GM23248 (cell line): ENCODE data around the gene PSME1. TPM values are rescaled to one million over a fixed set of nuclear protein-coding genes. Genes with fewer than 3 reads are reported as not detected.

ENCODE experiments used
- DNase-seq: peaks from one replicate; pipeline ENCODE4 v3.0.0-alpha.2; 2015
- H2AFZ ChIP-seq: fragments of 200-600 bp; sonication (generic); 2 replicates; pipeline ENCODE4 v1.6.1; 2016; ENCODE audit warnings: antibody characterized with exemption
- H3F3A ChIP-seq: fragments of 200-600 bp; sonication (generic); 2 replicates; pipeline ENCODE4 v1.6.1; 2016; ENCODE audit warnings: mild to moderate bottlenecking, antibody characterized with exemption, mixed run types; ENCODE audit not compliant: insufficient read depth
- H3K27ac ChIP-seq: fragments of 200-600 bp; sonication (generic); 2 replicates; pipeline ENCODE4 v1.5.1; 2016; ENCODE audit warnings: mild to moderate bottlenecking
- H3K27me3 ChIP-seq: fragments of 200-600 bp; sonication (generic); replicated peaks from 2 replicates; pipeline ENCODE4 v1.6.1; 2016; ENCODE audit warnings: mild to moderate bottlenecking; ENCODE audit not compliant: insufficient read depth
- H3K36me3 ChIP-seq: fragments of 200-600 bp; sonication (generic); 2 replicates; pipeline ENCODE4 v1.6.1; 2016; ENCODE audit warnings: low read depth, mild to moderate bottlenecking
- H3K4me1 ChIP-seq: fragments of 200-600 bp; sonication (generic); 2 replicates; pipeline ENCODE4 v1.6.1; 2016; ENCODE audit warnings: mild to moderate bottlenecking; ENCODE audit not compliant: insufficient read depth
- H3K4me2 ChIP-seq: fragments of 200-600 bp; sonication (generic); one replicate; pipeline ENCODE4 v1.6.1; 2016; ENCODE audit warnings: mild to moderate bottlenecking; ENCODE audit not compliant: unreplicated experiment
- H3K4me3 ChIP-seq: fragments of 200-600 bp; sonication (generic); 2 replicates; pipeline ENCODE4 v1.5.1; 2016; ENCODE audit warnings: mild to moderate bottlenecking
- H3K79me2 ChIP-seq: fragments of 200-600 bp; sonication (generic); 2 replicates; pipeline ENCODE4 v1.6.1; 2016; ENCODE audit warnings: mild to moderate bottlenecking; ENCODE audit not compliant: insufficient read depth
- H3K9ac ChIP-seq: fragments of 200-600 bp; sonication (generic); 2 replicates; pipeline ENCODE4 v1.6.1; 2016; ENCODE audit warnings: mild to moderate bottlenecking
- H3K9me2 ChIP-seq: fragments of 200-600 bp; sonication (generic); 2 replicates; pipeline ENCODE4 v1.6.1; 2016; ENCODE audit warnings: mixed run types, mild to moderate bottlenecking, moderate library complexity; ENCODE audit not compliant: insufficient read depth
- H3K9me3 ChIP-seq: fragments of 200-600 bp; sonication (generic); one replicate; pipeline ENCODE4 v1.6.1; 2017; ENCODE audit warnings: low read depth
- H4K20me1 ChIP-seq: fragments of 200-600 bp; sonication (generic); 2 replicates; pipeline ENCODE4 v1.6.0; 2016; ENCODE audit not compliant: insufficient read depth
- EZH2 ChIP-seq: fragments of 200-600 bp; sonication (generic); IDR thresholded peaks from 2 replicates; pipeline ENCODE4 v1.6.1; 2018; ENCODE audit warnings: antibody characterized with exemption, mild to moderate bottlenecking; ENCODE audit not compliant: insufficient read depth, poor library complexity, severe bottlenecking
- EZH2phosphoT487 ChIP-seq: fragments of 200-600 bp; sonication (generic); IDR thresholded peaks from 2 replicates; pipeline ENCODE4 v1.6.1; 2018; ENCODE audit warnings: antibody characterized with exemption, moderate library complexity, mild to moderate bottlenecking, low read depth; ENCODE audit not compliant: insufficient read depth
- WGBS, 2 experiments: methylation state at CpG; one replicate each; pipeline ENCODE4 v1.1.6; 2015 to 2017; ENCODE audit warnings: low lambda C conversion rate in 2 of 2, low coverage in 1 of 2; ENCODE audit errors: missing lambda C conversion rate in 2 of 2; 5-methylcytosine and 5-hydroxymethylcytosine counted together
- in situ Hi-C: fragments of 300-500 bp; cut with MboI; formaldehyde crosslinking; loops from 2 replicates; pipeline ENCODE4 v1.15.0; 2020
- microRNA-seq: library from miRNA; unstranded; fragments of <30 nt; microRNA quantifications from one replicate; pipeline ENCODE4, GENCODE V29; 2016; ENCODE audit warnings: borderline number of aligned reads
- polyA plus RNA-seq: library from polyadenylated mRNA; unstranded; fragments of >200 nt; fragmentation: Nextera tagmentation; extraction: Ambion mirVana; gene quantifications from 2 replicates; pipeline ENCODE4 v1.2.1, GENCODE V29; 2016
- small RNA-seq: library from RNA; depleted of rRNA; stranded (forward); fragments of <200 nt; gene quantifications from one replicate; pipeline ENCODE3, GENCODE V24; 2014; ENCODE audit warnings: low read depth, low replicate concordance
- total RNA-seq: library from RNA; depleted of rRNA; stranded (reverse); fragments of >200 nt; shearing (Covaris generic); gene quantifications from 2 replicates; pipeline ENCODE4 v1.2.3, GENCODE V29; 2014; rRNA removed

Gene PSME1
- total and polyA plus RNA-seq, 2 experiments from 2014 or later: 58.9 to 144 TPM

DNA sequence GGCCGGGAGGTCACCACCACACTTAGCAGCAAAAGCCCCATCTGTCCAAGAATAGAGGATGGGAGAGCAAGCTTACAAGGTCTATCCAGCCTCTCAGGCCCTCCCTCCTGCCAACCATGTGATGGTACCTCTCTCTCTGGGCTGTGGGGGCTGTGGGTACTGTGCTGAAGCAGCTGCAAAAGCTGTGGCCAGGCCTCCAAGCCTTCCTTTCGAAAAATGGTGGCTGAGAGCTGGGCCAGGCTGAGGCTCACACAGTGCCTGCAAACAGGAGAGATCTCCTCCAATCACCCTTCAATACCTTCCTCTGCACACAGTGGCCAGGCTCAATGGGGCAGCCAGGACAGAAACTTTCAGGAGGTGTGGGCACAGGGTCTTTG, 51.5 kb downstream of the PSME1 start:
- no peaks in the 10 kb centered on the region for H3K36me3 ChIP-seq

More for the DNA sequence above, 51.5 kb downstream of the PSME1 start:
- H3K27ac ChIP-seq: no peak overlapping the region
- peaks cover 12% of the 10 kb centered on the region for H3F3A ChIP-seq
- TF ChIP-seq EZH2: no peak
- no peak for TF ChIP-seq EZH2phosphoT487
- H3K4me2 ChIP-seq: peak overlapping the region; percentile 91
- H3K27me3 ChIP-seq: no peaks in the 10 kb centered on the region
- peaks cover 38% of the 10 kb centered on the region for H3K79me2 ChIP-seq
- WGBS, 2 experiments: 55 to 79% methylated on average over 2 of the region's 2 CpGs
- no peaks in the 10 kb centered on the region for H3K9me3 ChIP-seq
- H3K4me1 ChIP-seq: peaks cover 13% of the 10 kb centered on the region
- 0 out of 2 replicates have a peak overlapping the region, but pooled peaks have one; percentile 87 for H3K9ac ChIP-seq
- in situ Hi-C loops: no loop called here
- no peaks in the 10 kb centered on the region for H3K9me2 ChIP-seq
- DNase-seq: no peak
- peak overlapping the region; percentile 96 for H3K4me3 ChIP-seq
- no peaks in the 10 kb centered on the region for H4K20me1 ChIP-seq
- H2AFZ ChIP-seq: no peak overlapping the region; the same call in 1 of the 2 replicates

Small RNAs within 50 kb of the gene (microRNA-seq; reads per million reads assigned to microRNA genes)
- not detected for gene MIR7703

Small RNAs within 50 kb of the gene (small RNA-seq; reads per million reads assigned to genes)
- gene IPO4 (not detected), gene IRF9 (not detected), gene RNA5SP383 (0.19 reads per million)

Other genes with a start within 250 kb of the PSME1 start
Only the 30 nearest of the 31 such genes appear.
- 23.0 and 25.4 TPM in 2 replicates for gene DHRS4, start 182.4 kb upstream of the PSME1 start, total RNA-seq
- gene DHRS4, start 182.4 kb upstream of the PSME1 start, polyA plus RNA-seq: 35.4 and 35.9 TPM in 2 replicates
- 5.1 and 10.1 TPM in 2 replicates for gene DHRS4L2, start 147.3 kb upstream of the PSME1 start, total RNA-seq
- 16.8 and 19.2 TPM in 2 replicates for gene DHRS4L2, start 147.3 kb upstream of the PSME1 start, polyA plus RNA-seq
- gene CARMIL3, start 84.2 kb upstream of the PSME1 start, total RNA-seq: under 0.01 TPM in 1 of 2 replicates, not detected in the other
- not detected in 2 replicates for gene CARMIL3, start 84.2 kb upstream of the PSME1 start, polyA plus RNA-seq
- gene CPNE6, start 64.6 kb upstream of the PSME1 start, total RNA-seq: not detected in 2 replicates
- not detected in 2 replicates for gene CPNE6, start 64.6 kb upstream of the PSME1 start, polyA plus RNA-seq
- gene PCK2, start 41.9 kb upstream of the PSME1 start, total RNA-seq: 70.3 and 84.3 TPM in 2 replicates
- gene PCK2, start 41.9 kb upstream of the PSME1 start, polyA plus RNA-seq: 148 and 153 TPM in 2 replicates
- gene DCAF11, start 21.4 kb upstream of the PSME1 start, total RNA-seq: 59.8 and 59.9 TPM in 2 replicates
- 29.1 and 33.6 TPM in 2 replicates for gene DCAF11, start 21.4 kb upstream of the PSME1 start, polyA plus RNA-seq
- gene NRL, start 21.2 kb upstream of the PSME1 start, total RNA-seq: 0.86 TPM in 1 of 2 replicates, not detected in the other
- gene NRL, start 21.2 kb upstream of the PSME1 start, polyA plus RNA-seq: 0.48 and 0.56 TPM in 2 replicates
- gene FITM1, start 5.5 kb upstream of the PSME1 start, total RNA-seq: not detected in 2 replicates
- not detected in 2 replicates for gene FITM1, start 5.5 kb upstream of the PSME1 start, polyA plus RNA-seq
- 17.1 and 22.9 TPM in 2 replicates for gene EMC9, start 5.4 kb downstream of the PSME1 start, total RNA-seq
- 27.4 and 28.7 TPM in 2 replicates for gene EMC9, start 5.4 kb downstream of the PSME1 start, polyA plus RNA-seq
- 38.3 and 41.4 TPM in 2 replicates for gene PSME2, start 10.4 kb downstream of the PSME1 start, total RNA-seq
- 158 and 164 TPM in 2 replicates for gene PSME2, start 10.4 kb downstream of the PSME1 start, polyA plus RNA-seq
- gene RNF31, start 11.3 kb downstream of the PSME1 start, total RNA-seq: 40.3 and 50.0 TPM in 2 replicates
- gene RNF31, start 11.3 kb downstream of the PSME1 start, polyA plus RNA-seq: 29.4 and 36.7 TPM in 2 replicates
- gene IRF9, start 25.1 kb downstream of the PSME1 start, total RNA-seq: 56.7 and 58.7 TPM in 2 replicates
- 80.0 and 87.1 TPM in 2 replicates for gene IRF9, start 25.1 kb downstream of the PSME1 start, polyA plus RNA-seq
- gene REC8, start 35.9 kb downstream of the PSME1 start, total RNA-seq: 1.4 and 3.5 TPM in 2 replicates
- gene REC8, start 35.9 kb downstream of the PSME1 start, polyA plus RNA-seq: 1.2 and 2.4 TPM in 2 replicates
- gene IPO4, start 52.6 kb downstream of the PSME1 start, total RNA-seq: 55.3 and 58.3 TPM in 2 replicates
- gene IPO4, start 52.6 kb downstream of the PSME1 start, polyA plus RNA-seq: 24.8 and 33.6 TPM in 2 replicates
- 102 and 163 TPM in 2 replicates for gene TM9SF1, start 59.2 kb downstream of the PSME1 start, total RNA-seq
- 91.5 and 93.8 TPM in 2 replicates for gene TM9SF1, start 59.2 kb downstream of the PSME1 start, polyA plus RNA-seq
- gene TSSK4, start 69.5 kb downstream of the PSME1 start, total RNA-seq: not detected in 2 replicates
- 0.23 and 0.55 TPM in 2 replicates for gene TSSK4, start 69.5 kb downstream of the PSME1 start, polyA plus RNA-seq
- gene CHMP4A, start 77.3 kb downstream of the PSME1 start, total RNA-seq: 18.5 and 32.1 TPM in 2 replicates
- gene CHMP4A, start 77.3 kb downstream of the PSME1 start, polyA plus RNA-seq: 75.7 and 81.6 TPM in 2 replicates
- 8.2 and 19.2 TPM in 2 replicates for gene MDP1, start 79.9 kb downstream of the PSME1 start, total RNA-seq
- 20.0 and 23.3 TPM in 2 replicates for gene MDP1, start 79.9 kb downstream of the PSME1 start, polyA plus RNA-seq
- gene NEDD8, start 96.2 kb downstream of the PSME1 start, total RNA-seq: 138 and 161 TPM in 2 replicates
- 326 and 342 TPM in 2 replicates for gene NEDD8, start 96.2 kb downstream of the PSME1 start, polyA plus RNA-seq
- 70.9 and 98.0 TPM in 2 replicates for gene GMPR2, start 96.7 kb downstream of the PSME1 start, total RNA-seq
- 55.0 and 58.9 TPM in 2 replicates for gene GMPR2, start 96.7 kb downstream of the PSME1 start, polyA plus RNA-seq
- 32.5 and 41.2 TPM in 2 replicates for gene TINF2, start 106.4 kb downstream of the PSME1 start, total RNA-seq
- 43.6 and 52.4 TPM in 2 replicates for gene TINF2, start 106.4 kb downstream of the PSME1 start, polyA plus RNA-seq
- gene TGM1, start 127.0 kb downstream of the PSME1 start, total RNA-seq: 0.25 and 1.3 TPM in 2 replicates
- 0.34 TPM in 1 of 2 replicates, not detected in the other for gene TGM1, start 127.0 kb downstream of the PSME1 start, polyA plus RNA-seq
- 18.0 and 34.9 TPM in 2 replicates for gene RABGGTA, start 135.4 kb downstream of the PSME1 start, total RNA-seq
- gene RABGGTA, start 135.4 kb downstream of the PSME1 start, polyA plus RNA-seq: 29.3 and 30.5 TPM in 2 replicates
- gene DHRS1, start 163.6 kb downstream of the PSME1 start, total RNA-seq: 12.8 and 32.1 TPM in 2 replicates
- gene DHRS1, start 163.6 kb downstream of the PSME1 start, polyA plus RNA-seq: 31.0 and 34.7 TPM in 2 replicates
- 19.3 and 23.7 TPM in 2 replicates for gene NOP9, start 163.7 kb downstream of the PSME1 start, total RNA-seq
- 2.5 and 2.6 TPM in 2 replicates for gene NOP9, start 163.7 kb downstream of the PSME1 start, polyA plus RNA-seq
- gene CIDEB, start 171.8 kb downstream of the PSME1 start, total RNA-seq: 0.51 and 2.1 TPM in 2 replicates
- gene CIDEB, start 171.8 kb downstream of the PSME1 start, polyA plus RNA-seq: 1.2 TPM in 2 replicates
- 3.5 and 6.8 TPM in 2 replicates for gene LTB4R2, start 173.9 kb downstream of the PSME1 start, total RNA-seq
- 0.30 and 0.45 TPM in 2 replicates for gene LTB4R2, start 173.9 kb downstream of the PSME1 start, polyA plus RNA-seq
- gene LTB4R, start 175.3 kb downstream of the PSME1 start, total RNA-seq: 1.4 and 2.4 TPM in 2 replicates
- gene LTB4R, start 175.3 kb downstream of the PSME1 start, polyA plus RNA-seq: 0.41 and 1.1 TPM in 2 replicates
- 0.22 and 0.38 TPM in 2 replicates for gene ADCY4, start 198.9 kb downstream of the PSME1 start, total RNA-seq
- gene ADCY4, start 198.9 kb downstream of the PSME1 start, polyA plus RNA-seq: 0.20 and 0.38 TPM in 2 replicates
- gene RIPK3, start 203.8 kb downstream of the PSME1 start, total RNA-seq: 2.2 and 5.3 TPM in 2 replicates
- 5.1 and 5.3 TPM in 2 replicates for gene RIPK3, start 203.8 kb downstream of the PSME1 start, polyA plus RNA-seq